ENCODE results near the gene PPFIBP1.
"Not testable (repeated sequence)": the region's sequence is repeated elsewhere in the genome, so short reads cannot be mapped to it uniquely, and the experiment has no call there.

The PPFIBP1 gene

GRCh38 chr12:27577688-27578087 lies 53.7 kb downstream of the PPFIBP1 start:
- H3K4me3 ChIP-seq (replicated peaks in 1 of 2; ENCODE audit: low read depth in 2 of 2, low read length in 2 of 2) = no peak overlapping the region
- no peak for DNase-seq (ENCODE audit: low read depth in 2 of 2)
- TF ChIP-seq, protein P1, sequence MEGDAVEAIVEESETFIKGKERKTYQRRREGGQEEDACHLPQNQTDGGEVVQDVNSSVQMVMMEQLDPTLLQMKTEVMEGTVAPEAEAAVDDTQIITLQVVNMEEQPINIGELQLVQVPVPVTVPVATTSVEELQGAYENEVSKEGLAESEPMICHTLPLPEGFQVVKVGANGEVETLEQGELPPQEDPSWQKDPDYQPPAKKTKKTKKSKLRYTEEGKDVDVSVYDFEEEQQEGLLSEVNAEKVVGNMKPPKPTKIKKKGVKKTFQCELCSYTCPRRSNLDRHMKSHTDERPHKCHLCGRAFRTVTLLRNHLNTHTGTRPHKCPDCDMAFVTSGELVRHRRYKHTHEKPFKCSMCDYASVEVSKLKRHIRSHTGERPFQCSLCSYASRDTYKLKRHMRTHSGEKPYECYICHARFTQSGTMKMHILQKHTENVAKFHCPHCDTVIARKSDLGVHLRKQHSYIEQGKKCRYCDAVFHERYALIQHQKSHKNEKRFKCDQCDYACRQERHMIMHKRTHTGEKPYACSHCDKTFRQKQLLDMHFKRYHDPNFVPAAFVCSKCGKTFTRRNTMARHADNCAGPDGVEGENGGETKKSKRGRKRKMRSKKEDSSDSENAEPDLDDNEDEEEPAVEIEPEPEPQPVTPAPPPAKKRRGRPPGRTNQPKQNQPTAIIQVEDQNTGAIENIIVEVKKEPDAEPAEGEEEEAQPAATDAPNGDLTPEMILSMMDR (IDR thresholded peaks at IDR 0.05; ENCODE audit: low read depth, low read length) = no peak

GRCh38 chr12:27578689-27579372 lies 54.8 kb downstream of the PPFIBP1 start:
- no peak overlapping the region for H3K4me3 ChIP-seq (replicated peaks in 1 of 2; ENCODE audit: low read depth in 2 of 2, low read length in 2 of 2)
- TF ChIP-seq, protein P1 (IDR thresholded peaks at IDR 0.05; ENCODE audit: low read depth, low read length) = no peak
- DNase-seq (ENCODE audit: low read depth in 2 of 2) = no peak

DNA sequence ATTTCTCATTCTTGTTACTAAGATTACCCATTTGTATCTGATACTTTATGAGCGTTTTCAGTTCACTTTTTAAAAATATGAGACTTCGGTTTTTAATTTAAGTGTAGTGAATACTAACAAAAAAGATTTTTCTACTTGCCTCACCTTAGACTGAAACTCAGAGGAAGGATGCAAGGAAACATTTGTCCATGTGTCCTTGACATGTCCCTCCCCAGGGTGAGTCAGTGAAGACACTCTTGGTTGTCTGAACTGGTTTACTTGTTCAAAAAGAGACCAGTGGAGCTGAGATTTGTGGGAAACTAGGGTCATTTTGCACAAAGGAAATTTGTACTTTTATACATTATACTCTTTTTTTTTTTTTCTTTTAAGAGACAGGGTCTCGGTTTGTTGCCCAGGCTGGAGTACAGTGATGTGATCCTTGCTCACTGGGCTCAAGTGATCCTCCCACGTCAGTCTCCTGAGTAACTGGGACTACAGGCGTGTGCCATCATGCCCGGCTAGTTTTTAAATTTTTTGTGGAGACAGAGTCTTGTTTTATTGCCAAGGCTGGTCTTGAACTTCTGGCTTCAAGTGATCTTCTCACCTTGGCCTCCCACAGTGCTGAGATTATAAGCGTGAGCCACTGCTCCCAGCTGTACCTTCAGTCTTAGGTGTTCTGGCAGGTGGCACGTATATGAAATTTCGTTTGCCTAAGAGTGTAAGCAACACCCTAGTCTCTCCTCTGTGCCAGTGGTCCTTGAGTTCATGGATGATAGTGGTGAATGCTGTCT lies 56.7 kb downstream of the PPFIBP1 start:
- DNase-seq (ENCODE audit: low read depth in 2 of 2) = no peak
- no peak overlapping the region for H3K4me3 ChIP-seq (replicated peaks in 1 of 2; ENCODE audit: low read depth in 2 of 2, low read length in 2 of 2)
- TF ChIP-seq, protein P1 (IDR thresholded peaks at IDR 0.05; ENCODE audit: low read depth, low read length) = no peak

- not testable (repeated sequence) for DNase-seq (ENCODE audit: low read depth in 2 of 2); H3K4me3 ChIP-seq (replicated peaks in 1 of 2; ENCODE audit: low read depth in 2 of 2, low read length in 2 of 2)
Observed at GRCh38 chr12:27581331-27581671, 57.3 kb downstream of the PPFIBP1 start.

DNA sequence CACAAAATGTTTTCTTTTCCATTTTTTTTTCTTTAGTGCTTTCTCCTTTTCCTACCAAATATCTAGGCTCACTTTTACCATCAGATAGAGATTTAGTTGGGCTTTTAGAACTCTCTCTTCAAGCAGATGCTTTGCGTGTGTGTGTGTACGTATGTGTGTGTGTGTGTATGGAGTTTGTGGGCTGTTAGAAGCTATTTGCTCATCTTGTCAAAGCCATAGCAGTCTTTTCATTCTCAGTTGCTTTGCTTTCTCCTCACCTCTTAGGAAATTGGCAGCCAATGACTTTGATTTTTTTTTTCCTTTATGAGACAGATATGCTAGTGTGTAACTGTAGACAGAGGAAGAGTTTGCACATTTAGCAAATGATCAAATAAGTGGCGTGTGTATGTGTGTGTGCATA lies 57.8 kb downstream of the PPFIBP1 start:
- H3K4me3 ChIP-seq (replicated peaks in 1 of 2; ENCODE audit: low read depth in 2 of 2, low read length in 2 of 2); DNase-seq (ENCODE audit: low read depth in 2 of 2): not testable (repeated sequence)

DNA sequence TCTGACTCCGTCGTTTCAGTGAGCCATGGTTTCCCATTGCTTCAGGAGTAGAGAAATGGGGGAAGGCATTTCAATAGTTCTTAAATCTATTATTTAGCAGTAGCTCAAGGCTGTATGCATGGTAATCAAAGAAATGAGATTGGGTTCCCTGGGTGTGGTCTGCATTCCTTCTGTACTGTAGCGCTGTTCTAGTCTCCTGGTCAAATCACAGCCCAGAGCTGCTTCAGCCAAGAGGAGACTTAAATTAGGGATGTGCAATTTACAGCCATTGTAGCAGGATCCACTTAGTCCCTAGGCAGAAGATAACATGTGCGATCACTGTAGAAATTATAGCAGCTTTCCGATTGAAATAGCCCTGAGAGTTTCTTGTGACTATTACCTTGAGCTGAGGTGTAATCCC lies 58.4 kb downstream of the PPFIBP1 start:
- H3K4me3 ChIP-seq (replicated peaks in 1 of 2; ENCODE audit: low read depth in 2 of 2, low read length in 2 of 2); DNase-seq (ENCODE audit: low read depth in 2 of 2): not testable (repeated sequence)

GRCh38 chr12:27583057-27583797 lies 59.2 kb downstream of the PPFIBP1 start:
- TF ChIP-seq, protein P1 (IDR thresholded peaks at IDR 0.05; ENCODE audit: low read depth, low read length) = no peak
- H3K4me3 ChIP-seq (replicated peaks in 1 of 2; ENCODE audit: low read depth in 2 of 2, low read length in 2 of 2) = no peak overlapping the region
- peak in 1 of 2 donors; percentile 77 for DNase-seq (ENCODE audit: low read depth in 2 of 2)

GRCh38 chr12:27583981-27584380 lies 60.0 kb downstream of the PPFIBP1 start:
- TF ChIP-seq, protein P1 (IDR thresholded peaks at IDR 0.05; ENCODE audit: low read depth, low read length) = no peak

More at GRCh38 chr12:27583981-27584380, 60.0 kb downstream of the PPFIBP1 start:
- no peak for DNase-seq (ENCODE audit: low read depth in 2 of 2)
- no peak overlapping the region for H3K4me3 ChIP-seq (replicated peaks in 1 of 2; ENCODE audit: low read depth in 2 of 2, low read length in 2 of 2)

All from cardiac fibroblast (primary cell).